GM10847 (cell line): ENCODE results near the gene RHOBTB3.

Source experiments
- POLR2A ChIP-seq: IDR thresholded peaks from 2 replicates; pipeline ENCODE4 v1.6.1; 2011; ENCODE audit not compliant: insufficient read length; ENCODE audit errors: extremely low read depth

Gene RHOBTB3

DNA sequence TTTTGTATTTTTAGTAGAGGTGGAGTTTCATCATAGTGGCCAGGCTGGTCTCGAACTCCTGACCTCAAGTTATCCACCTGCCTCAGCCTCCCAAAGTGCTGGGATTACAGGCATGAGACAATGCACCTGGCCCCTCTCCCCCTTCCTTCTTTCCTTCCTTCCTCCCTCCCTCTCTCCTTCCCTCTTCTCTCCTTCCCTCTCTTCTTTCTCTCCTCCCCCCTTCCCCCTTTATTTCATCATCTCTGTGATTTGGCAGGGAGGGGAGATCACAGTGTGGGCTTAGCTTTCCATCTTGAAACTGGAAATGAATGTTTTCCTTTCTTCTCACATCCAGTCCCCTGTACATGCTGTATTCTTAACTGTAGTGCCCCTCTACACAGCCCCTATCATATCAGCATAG, 12.7 kb downstream of the RHOBTB3 start:
- TF ChIP-seq POLR2A, result no peak

DNA sequence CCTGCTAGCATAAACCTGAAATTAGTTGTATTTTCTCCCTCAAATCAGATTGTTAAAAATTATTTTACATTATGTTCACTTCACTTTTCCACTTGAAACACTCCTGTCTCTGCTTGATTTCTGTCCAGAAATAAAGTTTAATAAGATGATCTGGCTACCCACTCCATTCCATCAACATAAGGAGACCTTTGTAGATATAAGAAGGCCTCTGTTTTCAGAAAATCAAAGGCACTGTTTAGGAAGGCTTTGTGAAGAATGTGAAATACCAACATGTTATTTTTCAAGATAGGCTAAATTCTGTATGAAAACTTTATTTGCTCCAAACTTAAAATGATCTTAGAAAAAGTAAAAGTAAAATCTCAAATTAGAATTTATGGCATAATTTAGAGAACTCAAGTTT, 15.1 kb downstream of the RHOBTB3 start:
- TF ChIP-seq POLR2A, result no peak

DNA sequence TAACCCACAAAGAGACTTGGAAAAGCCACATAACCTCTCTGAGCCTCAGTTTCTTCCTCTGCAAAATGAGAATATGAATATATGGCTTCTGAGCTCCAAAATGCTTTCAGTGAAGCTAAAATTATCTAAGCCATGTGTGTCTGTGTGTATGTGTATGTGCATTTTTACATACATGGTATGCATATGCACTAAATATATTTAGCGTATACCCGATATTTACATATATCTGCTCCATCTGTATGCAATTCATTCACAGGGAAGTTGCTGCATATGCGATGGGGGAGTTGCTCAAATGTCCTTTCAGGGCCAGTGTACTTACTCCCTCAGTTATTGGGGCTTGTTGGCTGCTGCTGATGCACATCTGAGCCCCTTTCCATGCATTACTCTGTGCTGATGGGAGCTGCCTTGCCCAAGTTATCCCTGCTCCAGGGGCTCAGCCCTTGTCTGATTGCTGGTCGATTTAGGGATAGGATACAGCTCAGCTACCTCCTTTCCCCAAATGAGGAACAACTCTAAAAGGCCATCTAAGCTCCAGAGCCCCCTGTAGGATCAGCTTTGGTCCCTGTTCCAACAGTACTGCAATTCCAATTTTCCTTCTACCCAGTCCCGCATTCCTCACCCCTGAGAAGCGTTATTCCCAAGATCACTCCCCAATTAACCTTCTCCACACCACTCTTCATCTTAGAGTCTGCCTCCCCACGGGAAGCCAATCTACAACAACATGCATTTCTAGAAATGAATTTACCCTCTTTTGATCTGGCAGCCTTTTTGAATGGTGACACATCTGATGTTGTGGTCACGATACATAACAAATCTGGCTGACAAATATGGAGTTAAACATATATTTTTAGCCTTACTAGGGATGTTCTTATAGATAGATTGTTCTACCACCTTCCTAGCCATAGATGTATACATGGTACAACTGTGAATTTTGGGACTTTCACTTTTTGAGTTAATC, 15.9 kb downstream of the RHOBTB3 start:
- no peak for TF ChIP-seq POLR2A

DNA sequence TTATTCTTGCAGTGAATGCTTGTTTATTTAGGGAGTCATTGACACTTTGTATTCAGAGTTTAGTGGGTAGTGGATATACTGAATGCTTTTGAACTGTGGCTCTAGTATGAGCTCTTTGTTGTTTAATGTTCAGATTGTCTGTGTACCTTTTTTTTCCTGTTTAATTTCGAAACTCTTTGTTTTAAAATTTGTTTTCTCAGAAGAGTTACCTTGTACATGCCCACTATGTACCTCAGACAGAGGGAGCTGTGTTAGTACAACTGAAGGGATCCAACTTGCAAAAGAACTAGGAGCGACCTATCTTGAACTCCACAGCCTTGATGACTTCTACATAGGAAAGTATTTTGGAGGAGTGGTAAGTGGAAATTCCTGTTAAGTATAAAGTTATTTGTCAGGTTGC, 17.0 kb downstream of the RHOBTB3 start:
- no peak for TF ChIP-seq POLR2A

DNA sequence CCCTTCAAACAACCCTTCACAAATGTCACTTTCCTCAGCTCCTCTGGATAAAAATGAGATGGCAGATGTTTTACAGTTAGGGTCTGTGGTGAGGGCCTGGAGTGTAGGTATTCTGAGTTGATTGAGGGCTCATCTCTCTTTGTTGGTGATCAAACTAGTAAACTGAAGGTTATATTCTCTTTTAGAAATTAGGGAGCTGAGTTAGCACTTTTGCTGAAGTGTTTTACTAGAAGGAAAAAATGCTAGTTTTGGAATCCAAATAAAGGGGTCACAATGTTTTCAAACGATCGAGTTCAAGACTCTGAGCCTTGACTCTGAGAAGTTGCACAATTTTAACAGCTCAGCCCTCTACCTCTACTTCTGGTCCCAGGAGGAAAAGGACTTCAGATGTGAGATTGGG, 23.4 kb downstream of the RHOBTB3 start:
- no peak for TF ChIP-seq POLR2A

DNA sequence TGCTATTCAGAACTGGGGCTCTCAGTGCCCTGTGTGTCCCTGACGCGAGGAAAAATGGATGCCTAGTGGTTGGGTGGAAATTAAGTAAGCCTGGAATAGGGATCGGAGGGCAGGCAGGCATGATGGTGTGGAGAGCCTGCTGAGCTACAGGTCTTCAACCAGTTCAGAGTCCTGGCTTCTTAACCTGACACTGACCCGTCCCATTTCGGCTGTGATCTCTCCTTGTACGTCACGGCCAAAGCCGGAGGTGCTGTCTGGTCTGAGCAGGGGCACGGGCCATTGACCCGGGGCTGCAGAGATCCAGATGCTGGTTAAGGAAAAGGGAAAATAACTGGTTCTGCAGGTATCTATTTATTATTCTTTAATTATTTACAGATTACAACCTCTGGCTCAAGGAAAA, 27.9 kb downstream of the RHOBTB3 start:
- no peak for TF ChIP-seq POLR2A

DNA sequence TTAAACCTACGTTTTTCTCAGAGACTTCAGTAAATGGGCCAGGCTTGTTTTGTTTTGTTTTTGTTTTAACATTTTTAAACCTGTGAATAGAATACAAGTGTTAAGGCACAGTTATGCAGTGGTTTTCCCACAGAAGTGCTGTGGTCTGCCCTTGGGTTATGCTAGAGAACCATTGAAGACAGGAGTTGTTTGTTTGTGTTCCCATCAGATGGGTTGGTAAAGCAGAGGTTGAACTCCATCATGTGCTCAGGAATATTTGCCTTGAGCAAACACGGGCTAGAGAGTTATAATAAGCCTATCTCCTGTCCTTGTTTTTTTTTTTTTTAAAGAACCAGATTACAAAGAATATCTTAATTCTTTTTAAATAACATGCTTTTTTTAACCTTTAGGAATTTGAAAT, 28.5 kb downstream of the RHOBTB3 start:
- no peak for TF ChIP-seq POLR2A

DNA sequence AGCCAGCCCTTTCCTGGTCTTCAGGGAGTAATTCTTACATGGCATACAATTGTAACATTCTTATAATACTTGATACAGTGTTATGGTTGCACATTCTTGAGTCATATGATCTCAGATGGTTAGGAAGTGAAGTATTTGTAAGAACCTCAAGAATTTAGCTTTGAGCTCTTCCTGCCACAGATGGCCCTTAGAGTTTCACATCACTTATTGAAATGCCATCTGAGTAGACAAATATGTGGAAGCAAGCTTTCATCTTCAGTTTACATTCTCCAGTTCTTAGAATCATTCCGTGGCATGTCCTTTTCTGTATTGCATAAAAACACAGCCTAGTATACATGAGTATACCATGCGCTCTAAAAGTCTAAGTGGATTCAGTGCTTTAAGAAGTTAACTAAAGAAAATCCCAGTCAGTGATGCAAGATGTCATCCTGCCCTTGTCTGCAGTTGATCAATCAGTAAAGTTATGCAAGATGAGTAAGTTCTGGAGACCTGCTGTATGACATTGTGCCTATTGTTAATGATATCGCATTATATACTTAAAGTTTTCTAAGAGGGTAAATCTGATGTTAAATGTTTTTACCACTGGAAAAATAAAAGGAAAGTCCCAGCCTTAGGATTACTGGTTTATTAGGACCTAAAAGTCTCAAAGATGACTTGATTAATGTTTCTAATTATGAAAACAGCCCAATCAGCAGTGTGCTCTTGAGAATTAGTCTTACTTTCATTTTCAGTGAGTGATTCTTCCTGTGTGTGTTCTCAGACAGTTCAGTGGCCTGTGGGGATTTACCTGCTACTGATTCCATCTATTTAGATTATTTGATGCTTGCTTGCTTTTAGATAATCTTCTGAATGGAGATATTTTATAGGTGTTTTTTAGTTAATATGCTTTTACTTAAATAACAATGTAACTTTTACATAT, 29.4 kb downstream of the RHOBTB3 start:
- TF ChIP-seq POLR2A, result no peak

DNA sequence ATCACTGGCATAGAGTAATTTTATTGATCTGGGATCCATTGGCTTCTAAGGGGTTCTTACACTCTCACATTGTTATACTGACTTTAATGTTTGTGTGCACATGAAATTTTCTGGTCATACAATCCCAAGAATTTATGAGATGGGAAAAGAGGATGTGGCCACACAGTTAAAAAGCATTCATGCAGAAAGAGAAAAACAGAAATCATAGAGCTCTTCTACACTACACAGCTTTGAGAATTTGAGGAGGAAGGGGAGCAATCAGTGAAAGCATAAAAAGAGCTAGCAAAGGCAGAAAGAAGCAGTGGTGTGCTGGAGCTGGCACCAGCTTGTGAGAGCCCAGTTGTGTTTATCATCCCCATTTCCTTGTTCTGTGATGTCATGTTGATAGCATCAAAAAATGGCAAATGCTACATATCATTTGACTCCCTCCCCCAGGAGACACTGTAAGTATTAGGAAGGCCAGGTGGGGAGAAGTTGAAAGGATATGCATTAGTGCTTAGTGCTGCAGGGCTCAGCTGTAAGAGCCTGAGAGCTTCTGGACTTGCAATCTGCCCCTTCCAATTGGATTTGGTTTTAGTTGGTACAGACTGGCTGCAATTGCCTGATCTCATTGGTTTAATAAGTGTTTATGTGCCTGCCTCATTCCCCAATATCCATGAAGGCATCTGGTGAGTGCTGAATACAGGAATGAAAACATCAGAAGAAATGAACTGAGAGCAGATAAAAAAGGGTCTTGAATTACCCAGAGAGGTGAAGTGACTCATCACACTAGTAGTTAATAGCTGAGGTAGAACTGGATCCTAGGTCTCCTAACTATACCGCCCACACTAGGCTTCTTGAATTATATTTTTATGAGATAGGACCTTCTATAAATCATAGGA, 30.9 kb downstream of the RHOBTB3 start:
- TF ChIP-seq POLR2A, result no peak

DNA sequence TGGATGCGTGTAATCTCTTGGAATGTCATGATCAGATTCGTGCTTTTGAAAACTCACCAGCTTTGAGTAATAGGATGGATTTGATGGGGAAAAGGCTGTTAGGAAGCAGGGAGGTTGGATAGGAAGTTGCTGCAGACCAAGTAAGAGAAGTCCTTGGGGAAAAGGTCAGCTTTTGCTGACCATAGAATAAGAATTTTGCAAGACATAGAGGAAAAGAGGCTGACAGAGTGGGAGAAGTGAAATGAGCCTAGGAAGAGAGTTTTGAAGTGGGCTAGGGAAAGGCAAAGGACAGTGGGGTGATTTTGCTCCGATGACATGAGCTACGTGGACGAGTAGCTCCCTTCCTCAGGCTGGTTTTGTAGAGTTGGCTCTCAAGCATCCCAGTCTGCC, 31.5 kb downstream of the RHOBTB3 start:
- TF ChIP-seq POLR2A, result no peak

DNA sequence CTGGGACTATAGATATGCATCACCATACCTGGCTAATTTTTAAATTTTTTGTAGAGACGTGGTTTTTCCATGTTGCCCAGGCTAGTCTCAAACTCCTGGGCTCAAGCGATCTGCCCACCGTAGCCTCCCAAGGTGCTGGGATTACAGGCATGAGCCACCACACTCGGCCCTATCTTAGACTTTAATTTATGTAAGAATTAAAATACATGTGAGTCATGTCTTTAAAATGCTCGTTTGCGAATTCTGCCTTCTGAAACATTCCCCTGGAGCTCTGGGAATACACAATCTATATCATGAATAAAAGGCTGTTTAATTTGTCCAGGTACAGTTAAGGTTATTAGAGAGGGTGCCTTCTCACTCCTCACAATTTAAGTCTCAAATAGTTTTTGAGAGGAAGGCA, 32.8 kb downstream of the RHOBTB3 start:
- no peak for TF ChIP-seq POLR2A

DNA sequence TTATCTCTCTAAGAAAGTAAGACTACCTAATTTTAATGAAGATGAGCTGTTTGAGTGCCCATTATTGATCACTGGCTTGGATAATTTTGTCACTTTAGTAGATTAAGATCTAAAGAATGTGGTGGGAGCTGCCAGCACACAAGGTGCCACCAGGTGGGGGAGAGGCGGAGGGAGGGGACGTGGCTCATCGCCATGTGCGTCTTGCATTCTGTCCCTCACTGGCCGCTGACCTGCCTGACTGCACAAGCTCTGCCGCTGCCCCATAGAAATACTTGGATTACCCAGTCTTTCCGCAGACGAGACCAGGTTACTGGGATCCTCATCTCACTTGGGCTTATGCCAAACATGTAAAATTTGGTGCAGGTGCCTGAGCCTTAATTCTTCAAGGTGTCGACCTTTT, 37.6 kb downstream of the RHOBTB3 start:
- TF ChIP-seq POLR2A, result no peak

DNA sequence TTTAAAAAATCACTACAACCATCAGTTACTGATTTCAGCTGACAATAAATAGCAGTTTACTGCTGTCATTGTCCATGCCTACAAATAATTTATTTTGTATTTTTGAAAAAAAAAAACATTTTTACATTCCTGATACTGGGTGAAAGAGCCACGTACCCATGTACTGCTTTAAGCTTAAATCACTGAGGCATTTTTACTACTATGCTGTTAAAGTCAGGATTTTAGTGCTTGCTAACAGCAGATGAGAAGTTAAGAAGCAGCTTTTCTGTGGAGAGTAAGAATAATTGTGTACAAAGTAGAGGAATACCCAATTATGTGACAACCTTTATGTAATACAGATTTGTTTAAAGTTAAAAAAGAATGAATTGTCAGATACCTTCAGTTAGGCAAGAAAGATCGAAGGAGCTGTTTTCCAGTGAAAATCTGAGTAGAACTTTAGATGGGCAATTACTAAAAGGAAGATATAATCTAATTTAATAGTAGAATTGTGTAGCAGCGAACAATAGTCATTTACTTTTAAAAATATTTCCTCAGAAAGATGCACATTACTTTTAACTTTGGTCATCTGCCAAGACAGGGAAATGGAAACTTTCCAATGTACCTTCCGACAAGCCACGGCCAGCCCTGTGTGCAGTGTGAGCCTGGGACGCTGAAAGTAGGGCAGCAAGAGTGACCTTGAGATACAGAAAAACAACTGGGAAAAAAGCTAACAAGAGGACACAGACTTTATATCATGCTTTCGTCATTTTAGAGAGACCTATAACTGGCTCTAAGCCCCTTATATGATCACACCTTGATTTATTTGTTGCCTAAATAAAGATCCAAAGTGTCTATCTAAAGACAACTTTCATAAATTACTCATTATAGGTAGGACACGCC, 39.9 kb downstream of the RHOBTB3 start:
- no peak for TF ChIP-seq POLR2A

DNA sequence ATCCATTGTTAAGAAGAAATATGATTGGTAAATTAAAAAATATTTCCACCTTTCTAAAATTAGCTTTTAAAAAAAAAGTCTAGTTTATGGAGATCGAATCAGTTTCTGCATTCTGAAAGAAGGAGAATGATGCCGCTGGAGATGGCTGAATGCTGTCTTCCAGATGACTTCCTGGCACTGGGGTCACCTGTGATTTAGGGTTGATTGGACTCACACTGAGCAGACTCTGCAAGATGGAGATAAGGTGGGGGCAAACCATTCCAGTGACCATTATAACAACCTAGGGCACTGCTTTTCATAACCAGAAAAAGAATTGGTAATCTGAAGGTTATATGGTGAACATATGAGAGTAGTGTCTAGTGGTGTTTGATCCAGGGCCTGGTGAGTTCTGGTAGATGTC, 40.8 kb downstream of the RHOBTB3 start:
- no peak for TF ChIP-seq POLR2A

DNA sequence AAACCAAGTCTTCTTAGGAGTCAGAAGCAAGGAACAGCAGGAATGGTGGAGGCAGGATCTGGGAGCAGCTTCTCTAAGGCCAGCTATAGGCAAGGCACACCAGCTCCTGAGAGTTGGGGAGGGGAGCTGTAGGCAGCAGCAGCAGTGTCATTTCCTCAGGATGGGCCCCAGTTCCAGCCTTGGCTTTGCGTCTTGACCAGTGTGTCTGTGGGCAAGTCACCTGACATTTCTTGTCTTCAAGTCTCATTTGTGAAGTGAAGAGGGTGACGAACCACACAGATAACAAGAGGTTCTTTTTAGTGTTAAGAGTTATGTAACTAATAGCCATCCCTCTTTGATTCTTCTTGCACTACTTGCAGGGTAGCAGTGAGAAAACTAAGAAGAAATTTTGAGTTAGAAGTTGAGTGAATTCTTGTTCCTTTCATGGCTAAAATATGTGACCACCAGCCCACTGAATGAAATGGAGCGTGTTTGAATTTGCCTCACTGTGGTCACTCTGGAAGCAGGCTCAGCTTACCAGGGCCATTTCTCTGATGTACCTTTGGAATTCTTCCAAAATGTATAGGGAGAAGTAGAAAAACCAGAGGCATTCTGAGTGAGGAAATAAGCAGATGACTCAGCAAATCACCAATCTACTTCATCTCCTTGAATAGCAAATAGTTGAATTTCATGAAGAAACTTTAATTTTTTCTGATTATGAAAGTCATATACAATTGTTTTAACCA, 42.4 kb downstream of the RHOBTB3 start:
- TF ChIP-seq POLR2A, result no peak
